AG09319 (cell line): ENCODE results near the gene SLMAP.

Experiments
- DNase-seq: peaks from one replicate; pipeline ENCODE4 v3.0.0-alpha.2; 2010; ENCODE audit warnings: low read depth; ENCODE audit errors: extremely low read depth
- CTCF ChIP-seq: IDR thresholded peaks from 2 replicates; pipeline ENCODE4 v1.5.1; 2011; ENCODE audit warnings: low read depth, mild to moderate bottlenecking, inconsistent platforms, low read length, moderate library complexity

Gene SLMAP

GRCh38 chr3:57974796-57975388, 218.8 kb downstream of the SLMAP start:
- TF ChIP-seq CTCF, result no peak
- DNase-seq, result peak; percentile 87

GRCh38 chr3:57977818-57978235, 221.7 kb downstream of the SLMAP start:
- TF ChIP-seq CTCF, result no peak
- no peak for DNase-seq

GRCh38 chr3:57978316-57978715, 222.2 kb downstream of the SLMAP start:
- TF ChIP-seq CTCF, result no peak
- DNase-seq, result no peak
